Astrocyte of the cerebellum (primary cell): Measurements from ENCODE around the gene SPIB.

Source experiments
- DNase-seq: peaks from one replicate; pipeline ENCODE4 v3.0.0-alpha.2; 2011; ENCODE audit warnings: low read depth
- H3K4me3 ChIP-seq: 2 replicates; pipeline ENCODE4 v1.5.1; 2011; ENCODE audit warnings: mild to moderate bottlenecking, low read depth, low read length, moderate library complexity
- in situ Hi-C: cut with HindIII; loops from 2 replicates; pipeline ENCODE4 v1.10.0; 2017; ENCODE audit warnings: low sequenced_read_pairs
- TF ChIP-seq, protein P1 (sequence below): IDR thresholded peaks from 2 replicates; pipeline ENCODE4 v1.5.1; 2012; ENCODE audit warnings: low read length, low read depth, moderate library complexity, mild to moderate bottlenecking; ENCODE audit errors: missing control alignments

The SPIB gene

DNA sequence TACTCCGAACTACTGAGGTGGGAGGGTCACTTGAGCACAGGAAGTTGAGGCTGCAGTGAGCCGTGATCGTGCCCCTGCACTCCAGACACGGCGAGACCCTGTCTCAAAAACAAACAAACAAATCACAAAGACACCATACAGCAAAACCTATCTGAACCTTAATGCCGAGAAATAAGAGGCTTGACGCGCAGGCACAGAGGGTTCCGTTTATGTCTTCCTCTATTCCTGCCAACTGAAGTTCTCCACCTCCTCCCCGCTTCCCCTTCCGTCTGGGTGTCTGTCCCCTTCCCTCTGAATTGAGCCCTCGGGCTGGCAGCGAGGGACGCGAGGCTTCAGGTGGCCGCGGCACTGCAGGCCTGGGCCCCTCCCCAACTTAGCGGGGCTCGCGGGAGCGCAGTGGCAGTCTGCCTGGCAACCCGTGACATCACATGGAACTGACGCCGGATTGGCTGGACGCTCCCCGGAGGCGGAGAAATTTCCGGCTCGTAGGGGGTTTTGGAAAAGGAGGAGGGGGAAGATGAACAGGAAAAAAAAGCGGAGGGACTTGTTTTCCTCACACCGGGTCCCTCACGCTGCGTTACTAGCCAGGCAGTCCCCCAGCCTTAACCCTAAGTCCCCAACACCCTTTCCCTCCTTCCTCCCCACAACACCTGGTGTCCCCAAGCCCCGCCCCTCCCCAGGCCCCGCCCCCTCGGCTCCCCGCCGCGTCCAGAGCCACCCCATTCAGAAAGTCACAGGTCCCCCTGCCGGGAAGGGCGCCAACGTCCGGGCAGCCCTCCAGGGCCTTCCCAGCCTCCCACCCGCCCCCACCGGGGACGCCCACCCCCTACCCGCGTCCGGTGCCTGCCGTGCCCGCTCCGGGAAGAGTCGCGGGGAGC is 12.8 kb downstream of the SPIB start:
- TF ChIP-seq, protein P1, sequence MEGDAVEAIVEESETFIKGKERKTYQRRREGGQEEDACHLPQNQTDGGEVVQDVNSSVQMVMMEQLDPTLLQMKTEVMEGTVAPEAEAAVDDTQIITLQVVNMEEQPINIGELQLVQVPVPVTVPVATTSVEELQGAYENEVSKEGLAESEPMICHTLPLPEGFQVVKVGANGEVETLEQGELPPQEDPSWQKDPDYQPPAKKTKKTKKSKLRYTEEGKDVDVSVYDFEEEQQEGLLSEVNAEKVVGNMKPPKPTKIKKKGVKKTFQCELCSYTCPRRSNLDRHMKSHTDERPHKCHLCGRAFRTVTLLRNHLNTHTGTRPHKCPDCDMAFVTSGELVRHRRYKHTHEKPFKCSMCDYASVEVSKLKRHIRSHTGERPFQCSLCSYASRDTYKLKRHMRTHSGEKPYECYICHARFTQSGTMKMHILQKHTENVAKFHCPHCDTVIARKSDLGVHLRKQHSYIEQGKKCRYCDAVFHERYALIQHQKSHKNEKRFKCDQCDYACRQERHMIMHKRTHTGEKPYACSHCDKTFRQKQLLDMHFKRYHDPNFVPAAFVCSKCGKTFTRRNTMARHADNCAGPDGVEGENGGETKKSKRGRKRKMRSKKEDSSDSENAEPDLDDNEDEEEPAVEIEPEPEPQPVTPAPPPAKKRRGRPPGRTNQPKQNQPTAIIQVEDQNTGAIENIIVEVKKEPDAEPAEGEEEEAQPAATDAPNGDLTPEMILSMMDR, result no peak
- peak; percentile 41 for DNase-seq
- in situ Hi-C loops, result no loop called here
- H3K4me3 ChIP-seq, result peak overlapping the region; percentile 51

DNA sequence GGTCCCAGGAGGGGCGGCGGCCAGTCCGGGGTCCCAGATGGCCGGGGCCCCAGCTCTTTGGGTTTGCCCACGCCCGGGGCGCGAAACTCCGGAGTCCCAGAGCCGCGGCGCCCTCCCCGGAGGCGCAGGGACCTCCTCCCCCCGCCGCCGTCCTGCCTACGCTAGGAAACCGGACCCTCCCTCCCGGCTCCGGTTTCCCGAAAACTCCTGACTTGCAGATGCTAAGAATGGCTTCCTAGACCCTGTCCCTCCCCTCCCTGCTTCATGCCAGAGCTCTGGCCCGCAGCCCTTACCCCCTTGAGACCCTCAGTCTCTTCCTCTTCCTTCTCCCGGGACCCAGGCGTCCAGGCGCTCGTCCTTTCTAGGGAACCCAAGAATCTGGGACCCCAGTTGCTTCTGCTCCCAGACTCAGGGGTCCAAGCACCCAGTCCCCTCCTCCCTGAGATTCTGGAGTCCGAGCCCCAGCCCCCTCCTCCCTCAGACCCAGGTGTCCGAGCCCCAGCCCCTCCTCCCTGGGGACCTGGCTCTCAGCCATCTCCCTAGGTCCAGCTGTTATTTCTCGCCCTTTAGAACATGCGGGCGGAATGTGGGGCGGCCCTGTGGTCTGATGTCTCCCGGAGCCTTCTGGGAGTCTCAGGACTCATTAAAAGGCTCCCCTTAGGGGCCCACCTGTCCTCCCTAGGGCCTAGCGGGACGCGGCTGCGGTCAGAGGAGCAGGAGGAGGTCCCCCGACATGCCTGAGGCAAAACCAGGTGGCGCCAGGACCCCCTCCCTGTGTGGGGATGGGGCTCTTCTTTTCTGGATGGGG is 13.7 kb downstream of the SPIB start, which contains the start of gene MYBPC2:
Gene MYBPC2, plus strand, starts transcription at position 672 of the 808 bp plus-strand sequence. Its CDS starts 62 bp downstream, at position 734.
- TF ChIP-seq, protein P1, result no peak
- no peak for DNase-seq
- in situ Hi-C loops, result no loop called here
- peak within 1 kb of the TSS; percentile 51 for H3K4me3 ChIP-seq

DNA sequence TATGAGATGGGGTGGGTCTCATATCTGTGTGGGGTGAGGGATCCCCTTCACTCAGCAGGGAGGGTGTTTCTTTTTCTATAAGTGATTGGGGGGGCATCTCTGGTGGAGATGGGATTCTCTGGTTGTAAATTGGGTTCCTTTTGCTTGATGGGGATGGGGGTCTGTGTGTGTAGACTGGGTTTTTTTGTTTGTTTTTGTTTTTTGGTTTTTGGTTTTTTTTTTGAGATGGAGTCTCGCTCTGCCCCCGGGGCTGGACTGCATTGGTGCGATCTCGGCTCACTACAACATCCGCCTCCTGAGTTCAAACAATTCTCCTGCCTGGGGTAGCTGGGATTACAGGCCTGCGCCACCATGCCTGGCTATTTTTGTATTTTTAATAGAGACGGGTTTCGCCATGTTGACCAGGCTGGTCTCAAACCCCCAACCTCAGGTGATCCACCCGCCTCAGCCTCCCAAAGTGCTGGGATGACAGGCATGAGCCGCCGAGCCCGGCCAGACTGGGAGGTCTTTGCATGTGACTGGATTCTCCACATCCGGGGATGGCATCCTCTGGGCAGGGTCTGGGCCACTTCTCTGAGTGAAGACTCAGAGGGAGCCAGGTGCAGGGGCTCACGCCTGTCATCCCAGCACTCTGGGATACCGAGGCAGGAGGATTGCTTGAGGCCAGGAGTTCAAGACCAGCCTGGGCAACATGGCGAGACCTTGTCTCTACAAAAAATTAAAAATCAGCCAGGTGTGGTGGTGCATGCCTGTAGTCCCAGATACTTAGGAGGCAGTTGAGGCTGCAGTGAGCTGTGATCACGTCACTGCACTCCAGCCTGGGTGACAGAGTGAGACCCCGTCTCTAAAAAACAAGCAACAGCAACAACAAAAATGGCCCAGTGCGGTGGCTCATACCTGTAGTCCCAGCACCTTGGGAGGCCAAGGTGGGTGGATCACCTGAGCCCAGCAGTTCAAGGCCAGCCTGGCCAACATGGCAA is 14.8 kb downstream of the SPIB start:
- H3K4me3 ChIP-seq, result no peak overlapping the region
- in situ Hi-C loops, result no loop called here
- TF ChIP-seq, protein P1, result no peak
- DNase-seq, result no peak

DNA sequence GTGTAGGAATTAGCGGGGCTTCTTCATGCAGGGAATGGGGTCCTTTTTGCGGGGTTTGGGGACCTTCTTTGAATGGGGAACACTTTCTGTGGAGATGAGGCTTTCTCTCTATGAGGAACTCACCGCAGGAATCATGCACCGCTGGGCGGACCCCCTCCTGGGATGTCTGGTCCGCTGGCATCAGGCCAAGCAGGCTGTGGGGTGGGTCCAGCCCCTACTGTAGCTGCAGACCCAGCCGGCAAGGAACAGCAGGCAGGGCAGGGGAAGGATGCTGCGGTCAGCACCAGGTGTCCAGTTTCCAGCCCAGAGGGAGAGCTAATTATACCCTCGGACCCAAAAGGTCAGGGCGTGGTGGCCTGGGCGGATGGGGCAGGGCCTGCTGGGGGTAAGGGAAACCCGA is 15.8 kb downstream of the SPIB start:
- DNase-seq, result no peak
- TF ChIP-seq, protein P1, result no peak
- in situ Hi-C loops, result no loop called here
- no peak overlapping the region for H3K4me3 ChIP-seq

DNA sequence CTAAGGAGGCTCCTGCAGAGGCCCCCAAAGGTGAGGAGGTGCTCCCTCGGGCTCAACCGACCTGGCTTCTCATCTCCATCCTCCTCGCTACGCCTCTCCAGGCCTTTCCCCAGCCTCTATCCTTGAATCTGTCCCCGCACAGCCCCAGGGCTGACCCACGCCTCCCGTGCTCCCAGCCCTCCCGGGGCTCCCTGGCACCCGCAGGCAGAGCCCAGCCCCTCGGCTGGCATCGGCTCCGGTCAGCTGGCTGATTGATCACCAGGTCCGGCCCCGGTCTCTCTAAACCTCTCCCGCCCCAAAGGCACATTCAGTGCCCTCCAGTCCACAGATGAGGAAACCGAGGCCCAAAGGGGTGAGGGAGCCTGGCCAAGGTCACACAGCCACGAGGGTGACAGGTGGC is 16.5 kb downstream of the SPIB start:
- in situ Hi-C loops, result no loop called here
- TF ChIP-seq, protein P1, result no peak
- DNase-seq, result no peak
- H3K4me3 ChIP-seq, result no peak overlapping the region

DNA sequence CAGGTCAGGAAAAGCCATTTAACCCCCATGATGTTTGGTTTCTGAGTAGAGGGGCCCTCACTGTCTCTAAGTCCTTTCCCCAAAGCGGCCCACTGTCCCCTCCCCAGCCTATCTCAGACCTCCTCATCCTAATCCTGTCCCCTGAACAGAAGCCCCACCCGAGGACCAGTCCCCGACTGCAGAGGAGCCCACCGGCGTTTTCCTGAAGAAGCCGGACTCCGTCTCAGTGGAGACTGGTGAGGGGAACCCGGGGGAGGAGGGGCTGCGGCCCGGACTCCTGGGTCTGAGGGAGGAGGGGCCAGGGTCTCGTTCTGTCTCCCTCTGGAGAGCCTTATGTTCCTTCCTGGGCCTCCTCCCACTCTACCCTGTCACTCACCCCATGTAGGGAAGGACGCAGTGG is 16.9 kb downstream of the SPIB start:
- in situ Hi-C loops, result no loop called here
- TF ChIP-seq, protein P1, result no peak
- no peak for DNase-seq
- no peak overlapping the region for H3K4me3 ChIP-seq
